SH-SY5Y (cell line): ENCODE data around the gene ACBD6.

Experiments used
- GATA2 ChIP-seq: IDR thresholded peaks from 2 replicates; pipeline ENCODE4 v1.6.1; 2011; ENCODE audit warnings: mild to moderate bottlenecking, low read depth, low read length
- GATA3 ChIP-seq: IDR thresholded peaks from 2 replicates; pipeline ENCODE4 v1.6.1; 2011; ENCODE audit warnings: low read depth, mild to moderate bottlenecking, low read length, moderate library complexity

DNA sequence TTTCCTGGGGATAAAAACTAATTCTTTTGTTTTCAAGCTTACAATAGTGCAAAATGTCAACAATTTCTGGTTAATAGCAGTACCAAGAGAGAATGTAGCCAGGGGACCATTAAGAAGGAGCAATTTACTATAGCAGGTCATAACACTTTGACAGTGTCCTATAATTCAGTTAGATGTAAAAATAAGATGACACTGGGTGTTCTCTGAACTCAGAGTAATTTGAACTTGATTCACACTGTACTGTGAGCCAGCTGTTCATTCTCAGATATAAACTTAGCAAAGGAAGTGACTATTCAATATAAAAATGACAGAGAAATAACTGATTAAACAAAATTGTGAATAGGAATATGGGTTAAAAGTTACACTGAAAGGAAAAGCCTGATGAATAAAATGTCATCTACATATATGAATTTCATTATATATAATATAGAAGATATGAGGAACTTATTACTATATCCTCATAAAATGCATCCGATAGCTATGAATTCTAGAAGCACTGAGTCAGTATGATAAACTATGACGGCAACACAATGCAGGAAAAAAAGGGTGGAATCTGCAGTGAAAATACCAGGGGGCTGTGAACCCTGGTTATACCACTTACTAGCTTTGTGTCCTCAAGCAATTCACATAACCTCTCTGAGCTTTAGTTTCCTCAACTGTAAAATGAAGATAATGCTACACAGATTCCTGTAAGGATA, 135.9 kb downstream of the ACBD6 start:
- TF ChIP-seq GATA3: no peak
- TF ChIP-seq GATA2: no peak
